ENCODE results near the gene DCAF7. TPM values are rescaled to one million over a fixed set of nuclear protein-coding genes. Genes with fewer than 3 reads are reported as not detected.

DCAF7 gene
- total RNA-seq = 24.3 TPM

GRCh38 chr17:63549946-63550816 is at the start of gene DCAF7:
Gene DCAF7, plus strand, starts transcription at chr17:63550477. Its CDS starts 201 bp downstream, at chr17:63550678.
- peak; percentile 100 for DNase-seq (ENCODE audit: low spot score)
- ATAC-seq = peak; percentile 95

- DNase-seq (ENCODE audit: low spot score) (no peak), ATAC-seq (no peak)
Observed at GRCh38 chr17:63500543-63501390, 49.5 kb upstream of the DCAF7 start.

GRCh38 chr17:63503341-63503705 is 47.0 kb upstream of the DCAF7 start:
- DNase-seq (ENCODE audit: low spot score) (no peak), ATAC-seq (no peak)

- ATAC-seq (no peak), DNase-seq (ENCODE audit: low spot score) (no peak)
Observed at GRCh38 chr17:63504261-63504660, 46.0 kb upstream of the DCAF7 start.

GRCh38 chr17:63505341-63505740 is 44.9 kb upstream of the DCAF7 start:
- no peak for ATAC-seq
- no peak for DNase-seq (ENCODE audit: low spot score)

GRCh38 chr17:63506627-63507026 is 43.6 kb upstream of the DCAF7 start:
- DNase-seq (ENCODE audit: low spot score) (no peak), ATAC-seq (no peak)

- ATAC-seq (no peak), DNase-seq (ENCODE audit: low spot score) (no peak)
Observed at GRCh38 chr17:63511331-63511730, 38.9 kb upstream of the DCAF7 start.

GRCh38 chr17:63512388-63512787 is 37.9 kb upstream of the DCAF7 start:
- no peak for DNase-seq (ENCODE audit: low spot score)
- no peak for ATAC-seq

- DNase-seq (ENCODE audit: low spot score) = no peak
- ATAC-seq = no peak
Observed at GRCh38 chr17:63512896-63513644, 37.2 kb upstream of the DCAF7 start.

GRCh38 chr17:63514477-63514876 is 35.8 kb upstream of the DCAF7 start:
- ATAC-seq (no peak), DNase-seq (ENCODE audit: low spot score) (no peak)

- ATAC-seq = no peak
Observed at GRCh38 chr17:63514974-63515373, 35.3 kb upstream of the DCAF7 start.

GRCh38 chr17:63515426-63515825 is 34.9 kb upstream of the DCAF7 start:
- ATAC-seq (no peak), DNase-seq (ENCODE audit: low spot score) (no peak)

More at GRCh38 chr17:63514974-63515373, 35.3 kb upstream of the DCAF7 start:
- DNase-seq (ENCODE audit: low spot score) = no peak

- DNase-seq (ENCODE audit: low spot score) = no peak
- ATAC-seq = no peak
Observed at GRCh38 chr17:63516910-63517824, 33.1 kb upstream of the DCAF7 start.

- ATAC-seq (no peak), DNase-seq (ENCODE audit: low spot score) (no peak)
Observed at GRCh38 chr17:63517825-63518534, 32.3 kb upstream of the DCAF7 start.

GRCh38 chr17:63519116-63519881 is 31.0 kb upstream of the DCAF7 start:
- DNase-seq (ENCODE audit: low spot score) (no peak), ATAC-seq (peak; percentile 4)

GRCh38 chr17:63519972-63520882 is 30.1 kb upstream of the DCAF7 start:
- ATAC-seq (peak; percentile 88), DNase-seq (ENCODE audit: low spot score) (peak; percentile 97)

GRCh38 chr17:63523253-63523855 is 26.9 kb upstream of the DCAF7 start, which contains the start of gene KCNH6:
Gene KCNH6, plus strand, starts transcription at chr17:63523358. Its CDS starts 56 bp downstream, at chr17:63523414.
- no peak for DNase-seq (ENCODE audit: low spot score)
- no peak for ATAC-seq
